ENCODE data around the gene KIAA1958.

KIAA1958 gene

DNA sequence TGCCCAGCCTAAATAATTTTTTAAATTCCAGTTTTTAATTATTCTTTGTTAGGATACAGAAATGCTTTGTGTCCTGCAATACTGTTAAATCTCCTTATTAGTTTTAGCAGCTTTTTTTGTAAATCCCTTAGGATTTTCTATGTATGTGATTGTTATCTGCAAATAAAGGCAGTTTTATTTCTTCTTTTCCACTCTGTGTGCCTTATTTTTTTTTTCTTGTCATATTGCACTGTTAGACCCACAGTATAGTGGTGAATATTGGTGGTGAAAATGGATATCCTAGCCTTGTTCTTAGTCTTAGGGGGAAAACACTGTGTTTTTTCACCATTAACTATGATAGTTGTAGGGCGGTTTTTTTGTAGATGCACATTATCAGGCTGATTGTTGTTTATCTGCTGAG lies 11.3 kb upstream of the KIAA1958 start:
- no peak overlapping the region for H3K4me3 ChIP-seq (ENCODE audit: low read depth, low read length)
- no peak for DNase-seq (ENCODE audit: low read depth)
- TF ChIP-seq, protein P1, sequence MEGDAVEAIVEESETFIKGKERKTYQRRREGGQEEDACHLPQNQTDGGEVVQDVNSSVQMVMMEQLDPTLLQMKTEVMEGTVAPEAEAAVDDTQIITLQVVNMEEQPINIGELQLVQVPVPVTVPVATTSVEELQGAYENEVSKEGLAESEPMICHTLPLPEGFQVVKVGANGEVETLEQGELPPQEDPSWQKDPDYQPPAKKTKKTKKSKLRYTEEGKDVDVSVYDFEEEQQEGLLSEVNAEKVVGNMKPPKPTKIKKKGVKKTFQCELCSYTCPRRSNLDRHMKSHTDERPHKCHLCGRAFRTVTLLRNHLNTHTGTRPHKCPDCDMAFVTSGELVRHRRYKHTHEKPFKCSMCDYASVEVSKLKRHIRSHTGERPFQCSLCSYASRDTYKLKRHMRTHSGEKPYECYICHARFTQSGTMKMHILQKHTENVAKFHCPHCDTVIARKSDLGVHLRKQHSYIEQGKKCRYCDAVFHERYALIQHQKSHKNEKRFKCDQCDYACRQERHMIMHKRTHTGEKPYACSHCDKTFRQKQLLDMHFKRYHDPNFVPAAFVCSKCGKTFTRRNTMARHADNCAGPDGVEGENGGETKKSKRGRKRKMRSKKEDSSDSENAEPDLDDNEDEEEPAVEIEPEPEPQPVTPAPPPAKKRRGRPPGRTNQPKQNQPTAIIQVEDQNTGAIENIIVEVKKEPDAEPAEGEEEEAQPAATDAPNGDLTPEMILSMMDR (IDR thresholded peaks at IDR 0.05; ENCODE audit: insufficient read depth, low read depth, low read length, missing control alignments): no peak

- DNase-seq (ENCODE audit: low read depth): no peak
- TF ChIP-seq, protein P1 (IDR thresholded peaks at IDR 0.05; ENCODE audit: insufficient read depth, low read depth, low read length, missing control alignments): no peak
- no peak overlapping the region for H3K4me3 ChIP-seq (ENCODE audit: low read depth, low read length)
Measured at GRCh38 chr9:112477330-112477729, 9.3 kb upstream of the KIAA1958 start.

GRCh38 chr9:112479221-112479620 lies 7.4 kb upstream of the KIAA1958 start:
- no peak for DNase-seq (ENCODE audit: low read depth)
- TF ChIP-seq, protein P1 (IDR thresholded peaks at IDR 0.05; ENCODE audit: insufficient read depth, low read depth, low read length, missing control alignments): no peak
- H3K4me3 ChIP-seq (ENCODE audit: low read depth, low read length): no peak overlapping the region

DNA sequence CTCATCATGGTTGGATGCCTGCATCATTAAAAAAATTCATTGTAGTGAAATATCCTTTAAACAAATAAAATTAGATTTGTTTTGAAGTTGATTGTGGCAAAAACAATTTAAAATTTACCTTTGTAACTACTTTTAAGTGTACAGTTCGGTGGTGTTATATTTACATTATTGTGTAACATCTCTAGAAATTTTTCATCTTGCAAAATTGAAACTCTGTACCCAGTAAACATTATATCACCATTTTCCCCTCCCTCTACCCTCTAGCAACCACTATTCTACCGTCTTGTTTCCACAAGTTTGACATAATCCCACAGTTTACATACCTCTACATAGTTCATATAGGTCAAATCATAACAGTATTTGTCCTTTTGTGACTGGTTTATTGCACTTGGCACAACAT lies 2.0 kb upstream of the KIAA1958 start:
- H3K4me3 ChIP-seq (ENCODE audit: low read depth, low read length): no peak overlapping the region
- TF ChIP-seq, protein P1 (IDR thresholded peaks at IDR 0.05; ENCODE audit: insufficient read depth, low read depth, low read length, missing control alignments): no peak
- no peak for DNase-seq (ENCODE audit: low read depth)

GRCh38 chr9:112485574-112485973 lies 1.1 kb upstream of the KIAA1958 start:
- H3K4me3 ChIP-seq (ENCODE audit: low read depth, low read length): peak overlapping the region; percentile 97
- TF ChIP-seq, protein P1 (IDR thresholded peaks at IDR 0.05; ENCODE audit: insufficient read depth, low read depth, low read length, missing control alignments): no peak
- DNase-seq (ENCODE audit: low read depth): no peak

- H3K4me3 ChIP-seq (ENCODE audit: low read depth, low read length): peak overlapping the region; percentile 67
- peak; percentile 73 for DNase-seq (ENCODE audit: low read depth)
- TF ChIP-seq, protein P1 (IDR thresholded peaks at IDR 0.05; ENCODE audit: insufficient read depth, low read depth, low read length, missing control alignments): no peak
Measured at GRCh38 chr9:112487008-112487798, 576 bp downstream of the KIAA1958 start.

All from GM12865 (cell line).